Dermis lymphatic vessel endothelial cell (primary cell): ENCODE results near the gene CCDC141. TPM values are rescaled to one million over a fixed set of nuclear protein-coding genes. Genes with fewer than 3 reads are reported as not detected.

Source experiments
- total RNA-seq: library from RNA; depleted of rRNA; stranded (reverse); fragments of >200 nt; gene quantifications from 2 replicates; pipeline ENCODE4 v1.2.1, GENCODE V29; 2014

CCDC141 gene
- total RNA-seq = 1.7 and 3.7 TPM in 2 replicates

GRCh38 chr2:179049546-179050311, at the start of gene CCDC141:
Gene CCDC141 (minus strand): TSS chr2:179050137. CDS start chr2:179049941, 196 bp downstream.

GRCh38 chr2:178807227-178808008, 242.5 kb downstream of the CCDC141 start, which contains the start of gene TTN:
Gene TTN (minus strand): TSS chr2:178807423. CDS start chr2:178804642, 2,781 bp downstream.

Other genes with a start within 250 kb of the CCDC141 start
- gene TTN, start 242.7 kb downstream of the CCDC141 start, total RNA-seq = 2.0 and 3.4 TPM in 2 replicates
- 47.9 and 62.6 TPM in 2 replicates for gene SESTD1, start 214.7 kb upstream of the CCDC141 start, total RNA-seq